Trophoblast cell (in vitro differentiated cells and primary cell): Measurements from ENCODE around the gene BMP5.

Experiments used
- DNase-seq, 2 donors: peaks; one replicate each; pipeline ENCODE4 v3.0.0-alpha.2; 2016
- H2AFZ ChIP-seq: 2 replicates; pipeline ENCODE4 v1.6.1; 2013; ENCODE audit warnings: low read length, moderate library complexity, mild to moderate bottlenecking; ENCODE audit not compliant: insufficient read depth, poor library complexity
- H2AK5ac ChIP-seq: 2 replicates; pipeline ENCODE4 v1.6.1; 2013; ENCODE audit warnings: mild to moderate bottlenecking, low read length
- H2BK120ac ChIP-seq: 2 replicates; pipeline ENCODE4 v1.6.1; 2013; ENCODE audit warnings: low read length, mild to moderate bottlenecking, moderate library complexity; ENCODE audit not compliant: insufficient read depth, poor library complexity
- H2BK12ac ChIP-seq: 2 replicates; pipeline ENCODE4 v1.6.1; 2013; ENCODE audit warnings: mild to moderate bottlenecking, low read length, moderate library complexity
- H2BK5ac ChIP-seq: 2 replicates; pipeline ENCODE4 v1.6.1; 2013; ENCODE audit warnings: low read length, low read depth, moderate library complexity, mild to moderate bottlenecking; ENCODE audit not compliant: poor library complexity
- H3K14ac ChIP-seq: 2 replicates; pipeline ENCODE4 v1.6.1; 2013; ENCODE audit warnings: mild to moderate bottlenecking, low read length
- H3K18ac ChIP-seq: 2 replicates; pipeline ENCODE4 v1.6.1; 2013; ENCODE audit warnings: mild to moderate bottlenecking, low read length
- H3K23ac ChIP-seq: 2 replicates; pipeline ENCODE4 v1.6.1; 2013; ENCODE audit warnings: low read length
- H3K27ac ChIP-seq: 2 replicates; pipeline ENCODE4 v1.5.1; 2013; ENCODE audit warnings: low read depth, mild to moderate bottlenecking, inconsistent platforms, low read length, moderate library complexity
- H3K27me3 ChIP-seq: 2 replicates; pipeline ENCODE4 v1.6.1; 2013; ENCODE audit warnings: inconsistent platforms, mild to moderate bottlenecking, low read length, moderate library complexity; ENCODE audit not compliant: insufficient read depth
- H3K36me3 ChIP-seq, 2 experiments: 1 replicate in 1 of 2; 2 replicates in 1 of 2; pipeline ENCODE4 v1.6.1; 2013; ENCODE audit warnings: low read length in 2 of 2, mild to moderate bottlenecking in 2 of 2, moderate library complexity in 1 of 2; ENCODE audit not compliant: insufficient read depth in 2 of 2, control insufficient read depth in 1 of 2
- H3K4ac ChIP-seq: 2 replicates; pipeline ENCODE4 v1.6.1; 2013; ENCODE audit warnings: low read depth, mild to moderate bottlenecking, low read length, moderate library complexity
- H3K4me1 ChIP-seq, 2 experiments: 1 replicate in 1 of 2; 2 replicates in 1 of 2; pipeline ENCODE4 v1.6.1; 2013; ENCODE audit warnings: low read length in 2 of 2, mild to moderate bottlenecking in 2 of 2, moderate library complexity in 1 of 2; ENCODE audit not compliant: insufficient read depth in 2 of 2, control insufficient read depth in 1 of 2
- H3K4me2 ChIP-seq: 2 replicates; pipeline ENCODE4 v1.6.1; 2013; ENCODE audit warnings: inconsistent platforms, mild to moderate bottlenecking, low read length, moderate library complexity
- H3K4me3 ChIP-seq: 2 replicates; pipeline ENCODE4 v1.5.1; 2013; ENCODE audit warnings: mild to moderate bottlenecking, low read depth, low read length, inconsistent platforms
- H3K79me1 ChIP-seq: one replicate; pipeline ENCODE4 v1.6.1; 2013; ENCODE audit warnings: low read length
- H3K79me2 ChIP-seq: 2 replicates; pipeline ENCODE4 v1.6.1; 2013; ENCODE audit warnings: low read length, mild to moderate bottlenecking; ENCODE audit not compliant: control insufficient read depth, insufficient read depth, poor library complexity
- H3K9ac ChIP-seq: 2 replicates; pipeline ENCODE4 v1.6.1; 2013; ENCODE audit warnings: mild to moderate bottlenecking, low read length
- H3K9me3 ChIP-seq: 2 replicates; pipeline ENCODE4 v1.6.1; 2013; ENCODE audit warnings: low read depth, mild to moderate bottlenecking, control low read depth, inconsistent platforms, low read length; ENCODE audit not compliant: insufficient read depth
- H4K12ac ChIP-seq: 2 replicates; pipeline ENCODE4 v1.6.1; 2013; ENCODE audit warnings: low read depth, mild to moderate bottlenecking, low read length, moderate library complexity
- H4K8ac ChIP-seq: 2 replicates; pipeline ENCODE4 v1.6.1; 2013; ENCODE audit warnings: low read depth, mild to moderate bottlenecking, low read length, moderate library complexity
- H4K91ac ChIP-seq: one replicate; pipeline ENCODE4 v1.6.1; 2013; ENCODE audit warnings: low read depth, mild to moderate bottlenecking, low read length, moderate library complexity
- WGBS: extraction: QIAGEN DNeasy Blood & Tissue Kit; methylation state at CpG from one replicate; pipeline ENCODE4 v1.1.7; 2013; ENCODE audit warnings: missing lambda C conversion rate; ENCODE audit not compliant: insufficient read length, insufficient coverage; ENCODE audit errors: extremely low coverage; 5-methylcytosine and 5-hydroxymethylcytosine counted together

Gene BMP5

GRCh38 chr6:55872866-55873265, 2.5 kb downstream of the BMP5 start:
- H3K79me1 ChIP-seq, result no peaks in the 10 kb centered on the region
- no CpG with 5 or more reads among the region's 3 CpGs for WGBS
- H3K4me3 ChIP-seq, result no peak overlapping the region
- H2AK5ac ChIP-seq, result no peak overlapping the region
- H2BK12ac ChIP-seq, result no peak overlapping the region
- H2BK5ac ChIP-seq, result no peak overlapping the region
- H3K9me3 ChIP-seq, result no peaks in the 10 kb centered on the region
- H3K36me3 ChIP-seq, result no peaks in the 10 kb centered on the region
- peaks cover 2 to 5% of the 10 kb centered on the region in 2 experiments for H3K4me1 ChIP-seq
- H4K91ac ChIP-seq, result no peak overlapping the region
- no peak overlapping the region for H3K27ac ChIP-seq
- H4K12ac ChIP-seq, result no peak overlapping the region
- DNase-seq, result no peak
- no peak overlapping the region for H3K4me2 ChIP-seq
- H3K4ac ChIP-seq, result no peak overlapping the region
- no peak overlapping the region for H3K14ac ChIP-seq
- H3K18ac ChIP-seq, result no peak overlapping the region
- no peak overlapping the region for H2AFZ ChIP-seq
- no peaks in the 10 kb centered on the region for H3K27me3 ChIP-seq
- no peak overlapping the region for H4K8ac ChIP-seq
- H3K9ac ChIP-seq, result no peak overlapping the region
- no peaks in the 10 kb centered on the region for H3K79me2 ChIP-seq
- H2BK120ac ChIP-seq, result no peak overlapping the region
- no peak overlapping the region for H3K23ac ChIP-seq

- no CpG with 5 or more reads among the region's 3 CpGs for WGBS
These were observed 5.1 kb downstream of the BMP5 start for GRCh38 chr6:55870181-55870813.

GRCh38 chr6:55869674-55870073, 5.7 kb downstream of the BMP5 start:
- Histone ChIP-seq H3K18ac (no peak overlapping the region), H3K27ac (no peak overlapping the region), H3K23ac (no peak overlapping the region), H2BK5ac (no peak overlapping the region), H3K9ac (no peak overlapping the region), H3K9me3 (no peaks in the 10 kb centered on the region), H4K12ac (no peak overlapping the region), H3K4me1 (peaks cover 2 to 5% of the 10 kb centered on the region in 2 experiments), H2AFZ (no peak overlapping the region), H3K36me3 (no peaks in the 10 kb centered on the region), H2AK5ac (no peak overlapping the region), H2BK12ac (peak overlapping the region; percentile 84), H3K14ac (no peak overlapping the region), H4K91ac (no peak overlapping the region), H4K8ac (no peak overlapping the region), H2BK120ac (no peak overlapping the region), H3K27me3 (no peaks in the 10 kb centered on the region), H3K4me2 (no peak overlapping the region), H3K79me1 (no peaks in the 10 kb centered on the region), H3K4me3 (no peak overlapping the region), H3K79me2 (no peaks in the 10 kb centered on the region), H3K4ac (no peak overlapping the region)
- no peak for DNase-seq
- no CpG with 5 or more reads among the region's 1 CpG for WGBS

More at GRCh38 chr6:55870181-55870813, 5.1 kb downstream of the BMP5 start:
- Histone ChIP-seq H3K4ac (no peak overlapping the region), H2BK12ac (no peak overlapping the region), H2BK120ac (no peak overlapping the region), H2AFZ (no peak overlapping the region), H3K4me3 (no peak overlapping the region), H2AK5ac (no peak overlapping the region), H3K23ac (no peak overlapping the region), H3K14ac (no peak overlapping the region), H2BK5ac (no peak overlapping the region), H3K79me1 (no peaks in the 10 kb centered on the region), H3K4me1 (peaks cover 2 to 5% of the 10 kb centered on the region in 2 experiments), H3K4me2 (no peak overlapping the region), H3K27me3 (no peaks in the 10 kb centered on the region), H3K9ac (no peak overlapping the region), H3K79me2 (no peaks in the 10 kb centered on the region), H4K12ac (no peak overlapping the region), H4K8ac (no peak overlapping the region), H3K36me3 (no peaks in the 10 kb centered on the region), H3K9me3 (no peaks in the 10 kb centered on the region), H4K91ac (no peak overlapping the region), H3K18ac (no peak overlapping the region), H3K27ac (no peak overlapping the region)
- no peak for DNase-seq

GRCh38 chr6:55868771-55869479, 6.5 kb downstream of the BMP5 start:
- Histone ChIP-seq H3K9ac (no peak overlapping the region), H3K27me3 (no peaks in the 10 kb centered on the region), H3K79me1 (no peaks in the 10 kb centered on the region), H2BK5ac (no peak overlapping the region), H3K4ac (no peak overlapping the region), H3K9me3 (no peaks in the 10 kb centered on the region), H4K12ac (no peak overlapping the region), H3K27ac (no peak overlapping the region), H2BK120ac (no peak overlapping the region), H2AFZ (no peak overlapping the region), H3K23ac (no peak overlapping the region), H3K79me2 (no peaks in the 10 kb centered on the region), H3K4me1 (peaks cover 2 to 5% of the 10 kb centered on the region in 2 experiments), H3K18ac (no peak overlapping the region), H3K36me3 (no peaks in the 10 kb centered on the region), H2AK5ac (no peak overlapping the region), H3K4me2 (no peak overlapping the region), H4K91ac (no peak overlapping the region), H3K4me3 (no peak overlapping the region), H2BK12ac (no peak overlapping the region), H3K14ac (no peak overlapping the region), H4K8ac (no peak overlapping the region)
- 100% methylated on average over 1 of the region's 5 CpGs for WGBS
- DNase-seq, result no peak
